Measurements from ENCODE around the gene SRSF8.

SRSF8 gene

DNA sequence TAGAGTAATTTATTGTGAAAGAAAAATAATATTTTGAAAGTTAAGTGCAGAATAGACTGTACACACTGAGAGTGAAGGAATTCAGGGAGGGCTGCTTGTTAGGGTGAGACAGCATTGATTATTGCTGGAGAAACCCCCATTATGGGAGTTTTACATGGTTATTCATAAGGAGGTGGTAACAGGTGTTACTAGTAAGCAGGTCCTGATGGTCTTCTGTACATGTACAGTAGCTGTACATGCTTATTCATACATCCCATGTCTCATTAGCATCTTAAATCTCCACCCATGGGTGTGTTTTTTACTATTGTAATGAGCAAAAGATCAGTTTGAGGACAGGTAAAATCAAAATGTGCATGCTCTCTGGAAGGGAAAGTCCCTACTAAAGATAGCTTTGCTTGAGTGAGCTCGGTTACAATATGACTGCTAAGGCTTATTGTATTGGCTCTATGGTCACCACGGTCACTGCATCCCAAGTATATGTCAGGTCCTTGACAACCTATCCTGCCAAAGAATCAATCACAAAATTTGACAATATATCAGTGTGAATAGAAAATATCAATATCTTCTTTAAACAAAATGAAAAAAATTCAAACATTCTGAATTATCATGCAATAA lies 11.3 kb upstream of the SRSF8 start:
- in situ Hi-C loops (cut with HindIII; ENCODE audit: low sequenced_read_pairs), result no loop called here
- no peak for DNase-seq (ENCODE audit: low read depth)
- TF ChIP-seq, protein P1, sequence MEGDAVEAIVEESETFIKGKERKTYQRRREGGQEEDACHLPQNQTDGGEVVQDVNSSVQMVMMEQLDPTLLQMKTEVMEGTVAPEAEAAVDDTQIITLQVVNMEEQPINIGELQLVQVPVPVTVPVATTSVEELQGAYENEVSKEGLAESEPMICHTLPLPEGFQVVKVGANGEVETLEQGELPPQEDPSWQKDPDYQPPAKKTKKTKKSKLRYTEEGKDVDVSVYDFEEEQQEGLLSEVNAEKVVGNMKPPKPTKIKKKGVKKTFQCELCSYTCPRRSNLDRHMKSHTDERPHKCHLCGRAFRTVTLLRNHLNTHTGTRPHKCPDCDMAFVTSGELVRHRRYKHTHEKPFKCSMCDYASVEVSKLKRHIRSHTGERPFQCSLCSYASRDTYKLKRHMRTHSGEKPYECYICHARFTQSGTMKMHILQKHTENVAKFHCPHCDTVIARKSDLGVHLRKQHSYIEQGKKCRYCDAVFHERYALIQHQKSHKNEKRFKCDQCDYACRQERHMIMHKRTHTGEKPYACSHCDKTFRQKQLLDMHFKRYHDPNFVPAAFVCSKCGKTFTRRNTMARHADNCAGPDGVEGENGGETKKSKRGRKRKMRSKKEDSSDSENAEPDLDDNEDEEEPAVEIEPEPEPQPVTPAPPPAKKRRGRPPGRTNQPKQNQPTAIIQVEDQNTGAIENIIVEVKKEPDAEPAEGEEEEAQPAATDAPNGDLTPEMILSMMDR (IDR thresholded peaks at IDR 0.05; ENCODE audit: low read depth, low read length, missing control alignments), result no peak
- H3K4me3 ChIP-seq (ENCODE audit: low read depth, low read length), result no peak overlapping the region

DNA sequence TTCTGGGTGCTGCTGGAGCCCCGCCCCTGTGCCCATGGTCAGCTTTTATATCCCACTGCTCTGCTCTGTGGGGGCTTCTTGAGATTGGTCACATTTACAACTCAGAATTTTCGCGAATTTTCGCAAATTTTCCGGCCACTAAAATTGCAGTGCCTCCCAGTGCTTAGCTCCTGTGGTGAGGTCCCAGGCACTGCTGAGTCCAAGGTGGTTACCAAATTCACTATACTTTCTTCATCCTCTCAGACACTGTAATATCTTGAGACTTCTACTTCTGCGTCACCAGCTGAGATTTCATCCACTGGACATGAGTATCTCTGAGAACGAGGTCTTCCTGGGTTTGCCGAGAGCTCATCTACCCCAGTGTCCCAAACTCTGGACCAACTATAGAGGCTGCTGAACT lies 8.8 kb upstream of the SRSF8 start:
- in situ Hi-C loops (cut with HindIII; ENCODE audit: low sequenced_read_pairs), result no loop called here
- no peak for DNase-seq (ENCODE audit: low read depth)
- no peak overlapping the region for H3K4me3 ChIP-seq (ENCODE audit: low read depth, low read length)
- TF ChIP-seq, protein P1 (IDR thresholded peaks at IDR 0.05; ENCODE audit: low read depth, low read length, missing control alignments), result no peak

DNA sequence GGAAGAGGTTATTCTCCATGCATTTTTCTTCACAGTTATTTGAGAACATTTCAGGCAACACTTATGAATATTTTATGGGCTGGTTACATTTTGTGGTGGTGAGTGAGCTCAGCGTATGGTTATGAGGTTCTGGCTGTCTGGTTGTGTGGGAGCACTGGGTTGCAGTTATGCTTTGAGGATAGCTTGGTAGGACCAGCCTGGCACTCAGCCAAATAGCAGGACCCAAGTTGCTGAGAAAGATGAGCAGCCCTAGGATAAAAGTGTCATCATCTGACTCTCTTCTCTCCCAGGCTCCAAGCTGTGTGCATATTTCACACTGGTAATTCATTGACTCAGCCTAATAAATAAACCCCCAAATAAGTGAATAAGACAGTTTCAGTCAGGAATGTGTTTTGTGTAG lies 8.1 kb upstream of the SRSF8 start:
- DNase-seq (ENCODE audit: low read depth), result no peak
- TF ChIP-seq, protein P1 (IDR thresholded peaks at IDR 0.05; ENCODE audit: low read depth, low read length, missing control alignments), result no peak
- in situ Hi-C loops (cut with HindIII; ENCODE audit: low sequenced_read_pairs), result no loop called here
- H3K4me3 ChIP-seq (ENCODE audit: low read depth, low read length), result no peak overlapping the region

DNA sequence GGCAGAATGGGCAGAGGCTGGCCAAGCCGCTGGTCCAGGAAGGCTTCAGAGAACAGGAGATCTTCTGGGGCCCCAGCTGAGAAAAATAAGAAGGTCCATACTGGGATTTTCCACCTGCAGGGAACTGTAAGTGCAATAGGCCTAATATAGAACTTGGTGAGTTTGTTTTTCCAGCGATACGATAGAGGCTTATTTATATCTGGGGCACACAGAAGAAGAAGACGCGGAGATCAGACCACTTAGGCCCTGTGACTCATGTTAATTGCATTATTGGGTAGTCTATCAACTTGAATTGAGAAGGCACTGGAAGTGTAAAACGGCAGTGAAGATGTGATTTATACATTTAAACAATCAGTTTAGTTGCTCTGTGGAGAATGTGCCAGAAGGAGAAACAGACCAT lies 7.7 kb upstream of the SRSF8 start:
- in situ Hi-C loops (cut with HindIII; ENCODE audit: low sequenced_read_pairs), result no loop called here
- DNase-seq (ENCODE audit: low read depth), result no peak
- TF ChIP-seq, protein P1 (IDR thresholded peaks at IDR 0.05; ENCODE audit: low read depth, low read length, missing control alignments), result no peak
- H3K4me3 ChIP-seq (ENCODE audit: low read depth, low read length), result no peak overlapping the region

DNA sequence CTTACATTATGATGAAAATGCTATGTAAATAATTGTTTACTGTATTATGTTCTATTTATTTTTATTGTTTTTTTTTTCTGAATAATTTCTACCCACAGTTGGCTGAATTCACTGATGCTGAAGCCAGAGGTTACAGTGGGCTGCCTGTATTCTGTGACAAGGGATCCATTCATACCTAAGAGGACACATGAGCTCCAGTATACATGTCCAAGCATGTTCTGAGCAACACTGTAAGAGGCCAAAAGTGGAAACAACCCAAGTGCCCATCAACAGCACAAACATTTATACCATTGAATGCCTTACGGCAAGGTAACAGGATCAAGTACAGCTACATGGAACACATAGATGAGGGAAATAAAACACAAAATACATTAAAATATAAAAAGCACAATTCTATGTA lies 1.4 kb upstream of the SRSF8 start:
- TF ChIP-seq, protein P1 (IDR thresholded peaks at IDR 0.05; ENCODE audit: low read depth, low read length, missing control alignments), result no peak
- no peak for DNase-seq (ENCODE audit: low read depth)
- H3K4me3 ChIP-seq (ENCODE audit: low read depth, low read length), result no peak overlapping the region
- in situ Hi-C loops (cut with HindIII; ENCODE audit: low sequenced_read_pairs), result no loop called here

DNA sequence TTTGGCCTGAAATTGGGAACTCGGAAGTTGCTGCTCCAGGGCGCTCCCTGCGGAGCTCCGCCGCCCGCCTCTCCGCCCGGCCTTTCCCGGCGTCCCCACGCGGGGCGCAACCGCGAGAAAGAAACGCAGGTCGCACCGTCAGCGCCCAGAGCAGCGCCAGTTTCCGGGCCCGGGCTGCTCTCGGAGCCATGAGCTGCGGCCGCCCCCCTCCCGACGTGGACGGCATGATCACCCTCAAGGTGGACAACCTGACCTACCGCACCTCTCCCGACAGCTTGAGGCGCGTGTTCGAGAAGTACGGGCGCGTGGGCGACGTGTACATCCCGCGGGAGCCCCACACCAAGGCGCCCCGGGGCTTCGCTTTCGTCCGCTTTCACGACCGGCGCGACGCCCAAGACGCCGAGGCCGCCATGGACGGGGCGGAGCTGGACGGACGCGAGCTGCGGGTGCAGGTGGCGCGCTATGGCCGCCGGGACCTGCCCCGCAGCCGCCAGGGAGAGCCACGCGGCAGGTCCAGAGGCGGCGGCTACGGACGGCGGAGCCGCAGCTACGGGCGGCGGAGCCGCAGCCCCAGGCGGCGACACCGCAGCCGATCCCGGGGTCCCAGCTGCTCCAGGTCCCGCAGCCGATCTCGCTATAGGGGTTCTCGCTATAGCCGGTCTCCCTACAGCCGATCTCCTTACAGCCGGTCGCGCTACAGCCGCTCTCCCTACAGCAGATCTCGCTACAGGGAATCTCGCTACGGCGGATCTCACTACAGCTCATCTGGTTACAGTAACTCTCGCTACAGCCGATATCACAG lies 521 bp downstream of the SRSF8 start:
- TF ChIP-seq, protein P1 (IDR thresholded peaks at IDR 0.05; ENCODE audit: low read depth, low read length, missing control alignments), result peak; percentile 64
- peak; percentile 33 for DNase-seq (ENCODE audit: low read depth)
- in situ Hi-C loops (cut with HindIII; ENCODE audit: low sequenced_read_pairs), result no loop called here
- H3K4me3 ChIP-seq (ENCODE audit: low read depth, low read length), result peak overlapping the region; percentile 86

Data from astrocyte of the cerebellum (primary cell).